GM21360 (cell line): Measurements from ENCODE around the gene DPP9.

Experiments
- ATAC-seq: cut with Tn5 transposase; IDR thresholded peaks from one replicate; pipeline ENCODE4 v1.9.1; 2021; ENCODE audit warnings: mild to moderate bottlenecking, moderate library complexity; ENCODE audit not compliant: unreplicated experiment

DPP9 gene

GRCh38 chr19:4636761-4637160 lies 86.9 kb downstream of the DPP9 start:
- no peak for ATAC-seq

- ATAC-seq = no peak
Observed at GRCh38 chr19:4636151-4636717, 87.4 kb downstream of the DPP9 start.

GRCh38 chr19:4635754-4636116 lies 87.9 kb downstream of the DPP9 start:
- no peak for ATAC-seq

GRCh38 chr19:4633140-4633967 lies 90.3 kb downstream of the DPP9 start:
- no peak for ATAC-seq
